Left forelimb (tissue), 1 donor: Measurements from ENCODE around the gene BCL2A1.
"Not testable (repeated sequence)": the region's sequence is repeated elsewhere in the genome, so short reads cannot be mapped to it uniquely, and the experiment has no call there.

ENCODE experiments used
- DNase-seq: peaks from one replicate; pipeline ENCODE4 v3.0.0-alpha.2; 2018; ENCODE audit warnings: low spot score

BCL2A1 gene

GRCh38 chr15:79923079-79923514, 47.9 kb downstream of the BCL2A1 start:
- DNase-seq: peak; percentile 80

- no peak for DNase-seq
Observed at GRCh38 chr15:79922512-79923078, 48.4 kb downstream of the BCL2A1 start.

GRCh38 chr15:79919749-79920511, 51.1 kb downstream of the BCL2A1 start:
- DNase-seq: no peak

GRCh38 chr15:79919090-79919748, 51.8 kb downstream of the BCL2A1 start:
- DNase-seq: no peak

GRCh38 chr15:79918278-79918677, 52.7 kb downstream of the BCL2A1 start:
- no peak for DNase-seq

- DNase-seq: no peak
Observed at GRCh38 chr15:79916502-79917132, 54.4 kb downstream of the BCL2A1 start.

GRCh38 chr15:79915776-79916501, 55.1 kb downstream of the BCL2A1 start:
- DNase-seq: not testable (repeated sequence)

GRCh38 chr15:79914728-79915127, 56.3 kb downstream of the BCL2A1 start:
- DNase-seq: no peak
